Keratinocyte (primary cell): ENCODE data around the gene IRF4. TPM values are rescaled to one million over a fixed set of nuclear protein-coding genes. Genes with fewer than 3 reads are reported as not detected.

ENCODE experiments used
- DNase-seq: peaks from one replicate; pipeline ENCODE4 v3.0.0-alpha.2; 2011; ENCODE audit warnings: low read depth, missing footprints, low spot score
- FAIRE-seq: peaks from 2 replicates; lab custom pipeline; 2011; peaks lifted over from hg19 to GRCh38; lab: Jason Lieb, UNC
- H2AFZ ChIP-seq: 2 replicates; pipeline ENCODE4 v1.6.0; 2012; ENCODE audit warnings: low read length, control low read depth, inconsistent platforms; ENCODE audit not compliant: control insufficient read depth
- H3K27ac ChIP-seq: 2 replicates; pipeline ENCODE4 v1.5.1; 2011; ENCODE audit warnings: low read length; ENCODE audit not compliant: control insufficient read depth, insufficient read depth
- H3K27me3 ChIP-seq: 3 replicates; pipeline ENCODE4 v1.6.0; 2011; ENCODE audit warnings: low read length; ENCODE audit not compliant: control insufficient read depth, insufficient read depth; ENCODE audit errors: extremely low read depth
- H3K36me3 ChIP-seq, 2 experiments: 2 replicates in 1 of 2; 3 replicates in 1 of 2; pipeline ENCODE4 v1.5.1; 2011; ENCODE audit warnings: low read length in 2 of 2, mild to moderate bottlenecking in 1 of 2; ENCODE audit not compliant: control insufficient read depth in 2 of 2, insufficient read depth in 2 of 2; ENCODE audit errors: extremely low read depth in 1 of 2
- H3K4me1 ChIP-seq: 3 replicates; pipeline ENCODE4 v1.5.1; 2011; ENCODE audit warnings: low read length; ENCODE audit not compliant: control insufficient read depth, insufficient read depth; ENCODE audit errors: extremely low read depth
- H3K4me2 ChIP-seq: 3 replicates; pipeline ENCODE4 v1.6.0; 2011; ENCODE audit warnings: low read depth, low read length; ENCODE audit not compliant: control insufficient read depth, insufficient read depth; ENCODE audit errors: extremely low read depth
- H3K4me3 ChIP-seq, 3 experiments: fragments of 200-600 bp in 1 of 3; sonication (generic) in 1 of 3; 2 replicates in 2 of 3; 3 replicates in 1 of 3; pipeline ENCODE4 v1.5.1; 2011 to 2016; ENCODE audit warnings: low read length in 3 of 3, mild to moderate bottlenecking in 3 of 3, control low read depth in 2 of 3, inconsistent platforms in 1 of 3, low read depth in 1 of 3, mixed read lengths in 1 of 3, mixed run types in 1 of 3, moderate library complexity in 1 of 3; ENCODE audit not compliant: control insufficient read depth in 2 of 3, insufficient read depth in 2 of 3; ENCODE audit errors: extremely low read depth in 1 of 3
- H3K79me2 ChIP-seq: 2 replicates; pipeline ENCODE4 v1.6.0; 2012; ENCODE audit warnings: low read length; ENCODE audit not compliant: control insufficient read depth, insufficient read depth
- H3K9ac ChIP-seq: 3 replicates; pipeline ENCODE4 v1.6.0; 2011; ENCODE audit warnings: low read length; ENCODE audit not compliant: control insufficient read depth, insufficient read depth; ENCODE audit errors: extremely low read depth
- H3K9me1 ChIP-seq: 3 replicates; pipeline ENCODE4 v1.6.0; 2011; ENCODE audit warnings: low read length; ENCODE audit not compliant: control insufficient read depth, insufficient read depth; ENCODE audit errors: extremely low read depth
- H3K9me3 ChIP-seq: 2 replicates; pipeline ENCODE4 v1.5.1; 2012; ENCODE audit warnings: low read depth, low read length; ENCODE audit not compliant: control insufficient read depth
- H4K20me1 ChIP-seq: 3 replicates; pipeline ENCODE4 v1.6.0; 2011; ENCODE audit warnings: low read length; ENCODE audit not compliant: control insufficient read depth, insufficient read depth; ENCODE audit errors: extremely low read depth
- EZH2 ChIP-seq: IDR thresholded peaks from one replicate; pipeline ENCODE4 v1.6.1; 2012; ENCODE audit warnings: inconsistent platforms, mild to moderate bottlenecking, low read length, moderate library complexity
- dilution Hi-C: fragments of 300-500 bp; cut with MboI; formaldehyde crosslinking; loops from one replicate; pipeline ENCODE4 v1.7.0; 2020; ENCODE audit warnings: low sequenced_read_pairs; ENCODE audit not compliant: extremely low pct_ligation_motif_present
- polyA plus RNA-seq, 5 experiments: library from polyadenylated mRNA; depleted of rRNA in 3 of 5; stranded (reverse) in 3 of 5; stranded (forward) in 1 of 5; unstranded in 1 of 5; fragments of >200 nt; gene quantifications; 1 replicate in 1 of 5; 2 replicates in 3 of 5; 3 replicates in 1 of 5; pipeline versions ENCODE4 v1.2.1 to v1.2.3, GENCODE V29; 2011 to 2012; ENCODE audit warnings: missing spikeins in 2 of 5, low read depth in 1 of 5, low replicate concordance in 1 of 5
- TF ChIP-seq, protein P1 (sequence below), 3 experiments: IDR thresholded peaks in 1 of 3; conservative IDR thresholded peaks in 1 of 3; optimal IDR thresholded peaks in 1 of 3; 2 replicates in 2 of 3; 3 replicates in 1 of 3; pipeline versions ENCODE3 to v1.5.1; 2011; ENCODE audit warnings: low read length in 3 of 3, mild to moderate bottlenecking in 3 of 3, moderate library complexity in 2 of 3, control low read depth in 1 of 3, inconsistent platforms in 1 of 3; ENCODE audit not compliant: insufficient read depth in 2 of 3; ENCODE audit errors: extremely low read depth in 1 of 3

The IRF4 gene
- polyA plus RNA-seq, 1 donor (not counting 4 experiments of a cell fraction or from before 2014, with no cell fraction given): 0.12 TPM

DNA sequence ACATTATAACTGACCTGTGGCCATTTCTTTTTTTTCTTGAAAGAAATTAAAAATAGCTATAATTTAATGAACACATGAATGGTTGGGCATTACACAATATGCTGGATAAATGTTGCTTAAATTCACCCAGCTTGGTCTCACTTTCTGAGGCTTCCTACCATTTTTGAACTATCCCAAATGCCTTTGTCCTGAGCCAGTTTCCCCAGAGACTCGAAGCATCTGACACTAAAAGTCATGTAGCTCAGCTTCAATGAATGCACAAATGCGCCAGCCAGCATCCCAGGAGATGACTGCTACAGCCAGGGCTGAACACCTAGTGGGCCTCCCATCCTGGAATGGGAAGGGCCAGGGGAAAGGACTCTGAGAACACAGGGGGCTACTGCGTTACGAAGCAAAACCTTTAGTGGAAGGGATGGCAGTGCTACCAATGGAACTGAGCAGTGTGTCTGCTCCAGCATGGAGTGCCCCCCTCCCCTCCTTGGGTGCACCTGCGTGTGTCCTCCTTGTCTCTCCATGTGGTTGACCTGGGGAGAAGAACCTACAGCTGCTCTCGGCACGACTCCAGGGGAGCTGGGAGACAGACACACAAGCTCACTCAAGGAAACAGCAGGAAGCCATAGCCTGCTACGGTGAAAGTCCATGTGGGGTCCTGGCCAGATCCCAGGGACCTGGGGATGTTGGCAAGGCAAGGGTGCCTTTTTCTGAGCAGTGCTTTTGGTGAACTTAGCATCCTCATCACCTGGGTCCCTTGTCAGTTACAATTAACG lies 60.9 kb downstream of the IRF4 start:
- Histone ChIP-seq H3K4me2 (no peak overlapping the region), H2AFZ (no peak overlapping the region), H3K9ac (no peak overlapping the region), H3K79me2 (no peaks in the 10 kb centered on the region), H3K36me3 (no peaks in the 10 kb centered on the region), H3K27ac (no peak overlapping the region), H3K9me1 (no peaks in the 10 kb centered on the region), H4K20me1 (no peaks in the 10 kb centered on the region), H3K9me3 (no peaks in the 10 kb centered on the region), H3K4me1 (no peaks in the 10 kb centered on the region), H3K4me3 (no peak overlapping the region), H3K27me3 (no peaks in the 10 kb centered on the region)
- dilution Hi-C loops: no loop called here
- FAIRE-seq (no peak), DNase-seq (no peak)
- no peak for TF ChIP-seq EZH2
- TF ChIP-seq, protein P1, sequence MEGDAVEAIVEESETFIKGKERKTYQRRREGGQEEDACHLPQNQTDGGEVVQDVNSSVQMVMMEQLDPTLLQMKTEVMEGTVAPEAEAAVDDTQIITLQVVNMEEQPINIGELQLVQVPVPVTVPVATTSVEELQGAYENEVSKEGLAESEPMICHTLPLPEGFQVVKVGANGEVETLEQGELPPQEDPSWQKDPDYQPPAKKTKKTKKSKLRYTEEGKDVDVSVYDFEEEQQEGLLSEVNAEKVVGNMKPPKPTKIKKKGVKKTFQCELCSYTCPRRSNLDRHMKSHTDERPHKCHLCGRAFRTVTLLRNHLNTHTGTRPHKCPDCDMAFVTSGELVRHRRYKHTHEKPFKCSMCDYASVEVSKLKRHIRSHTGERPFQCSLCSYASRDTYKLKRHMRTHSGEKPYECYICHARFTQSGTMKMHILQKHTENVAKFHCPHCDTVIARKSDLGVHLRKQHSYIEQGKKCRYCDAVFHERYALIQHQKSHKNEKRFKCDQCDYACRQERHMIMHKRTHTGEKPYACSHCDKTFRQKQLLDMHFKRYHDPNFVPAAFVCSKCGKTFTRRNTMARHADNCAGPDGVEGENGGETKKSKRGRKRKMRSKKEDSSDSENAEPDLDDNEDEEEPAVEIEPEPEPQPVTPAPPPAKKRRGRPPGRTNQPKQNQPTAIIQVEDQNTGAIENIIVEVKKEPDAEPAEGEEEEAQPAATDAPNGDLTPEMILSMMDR (optimal IDR thresholded peaks at IDR 0.05 in 1 of 3, IDR thresholded peaks at IDR 0.05 in 1 of 3, conservative IDR thresholded peaks at IDR 0.05 in 1 of 3; ENCODE audit: extremely low read depth in 1 of 3, insufficient read depth in 2 of 3, low read length in 3 of 3): no peak

GRCh38 chr6:453152-453551 lies 61.6 kb downstream of the IRF4 start:
- DNase-seq: no peak
- FAIRE-seq: no peak
- H3K4me3 ChIP-seq: no peak overlapping the region
- H3K27me3 ChIP-seq: no peaks in the 10 kb centered on the region
- no peak for TF ChIP-seq EZH2
- TF ChIP-seq, protein P1 (optimal IDR thresholded peaks at IDR 0.05 in 1 of 3, IDR thresholded peaks at IDR 0.05 in 1 of 3, conservative IDR thresholded peaks at IDR 0.05 in 1 of 3; ENCODE audit: extremely low read depth in 1 of 3, insufficient read depth in 2 of 3, low read length in 3 of 3): no peak
- H4K20me1 ChIP-seq: no peaks in the 10 kb centered on the region
- no peak overlapping the region for H3K27ac ChIP-seq
- dilution Hi-C loops: no loop called here
- no peaks in the 10 kb centered on the region for H3K9me1 ChIP-seq
- no peak overlapping the region for H3K9ac ChIP-seq
- no peaks in the 10 kb centered on the region for H3K4me1 ChIP-seq
- no peak overlapping the region for H3K4me2 ChIP-seq
- H3K36me3 ChIP-seq: no peaks in the 10 kb centered on the region
- no peaks in the 10 kb centered on the region for H3K79me2 ChIP-seq
- H3K9me3 ChIP-seq: no peaks in the 10 kb centered on the region
- no peak overlapping the region for H2AFZ ChIP-seq
